Superior temporal gyrus (tissue), 1 donor: ENCODE measurements around the gene TARM1.
"Not testable (repeated sequence)": the region's sequence is repeated elsewhere in the genome, so short reads cannot be mapped to it uniquely, and the experiment has no call there.

Experiments used
- DNase-seq: peaks from one replicate; pipeline ENCODE4 v3.0.0-alpha.2; 2016; ENCODE audit errors: extremely low spot score

TARM1 gene

DNA sequence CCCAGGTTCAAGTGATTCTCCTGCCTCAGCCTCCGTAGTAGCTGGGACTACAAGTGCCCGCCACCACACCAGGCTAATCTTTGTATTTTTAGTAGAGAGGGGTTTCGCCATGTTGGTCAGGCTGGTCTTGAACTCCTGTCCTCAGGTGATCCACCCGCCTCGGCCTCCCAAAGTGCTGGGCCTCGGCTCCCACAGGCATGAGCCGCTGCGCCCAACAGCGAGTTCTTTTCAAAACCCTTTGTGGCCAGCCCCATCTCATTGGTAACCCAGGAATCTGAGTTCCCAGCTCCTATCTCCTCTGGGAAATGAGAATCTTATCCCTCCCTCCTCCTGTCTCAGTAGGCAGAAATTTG lies 18.7 kb upstream of the TARM1 start:
- DNase-seq: not testable (repeated sequence)

GRCh38 chr19:54099190-54099902 lies 18.2 kb upstream of the TARM1 start:
- no peak for DNase-seq

DNA sequence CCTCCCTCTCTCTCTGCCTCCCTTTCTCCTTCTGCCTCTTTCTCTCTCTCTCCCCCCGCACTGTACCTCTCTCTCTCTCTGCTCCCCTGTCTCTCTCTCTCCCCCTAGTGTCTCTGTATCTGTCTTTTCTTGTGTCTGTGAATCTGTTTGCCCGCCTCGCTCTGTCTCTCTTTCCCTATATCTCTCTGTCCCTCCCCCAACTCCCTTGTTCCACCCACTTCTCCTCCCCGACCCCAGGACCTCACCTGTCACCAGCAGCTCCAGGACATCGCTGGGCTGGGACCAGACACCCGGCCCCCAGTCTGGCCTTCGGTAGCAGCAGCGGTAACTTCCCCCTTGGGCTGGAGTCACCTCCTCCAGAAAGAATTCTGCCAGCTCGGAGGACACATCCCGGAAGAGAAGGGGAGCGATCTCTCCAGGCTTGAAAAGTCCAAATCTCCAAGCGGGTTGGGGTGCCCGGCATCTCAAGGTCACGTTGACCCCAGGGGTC lies 15.5 kb upstream of the TARM1 start:
- no peak for DNase-seq

DNA sequence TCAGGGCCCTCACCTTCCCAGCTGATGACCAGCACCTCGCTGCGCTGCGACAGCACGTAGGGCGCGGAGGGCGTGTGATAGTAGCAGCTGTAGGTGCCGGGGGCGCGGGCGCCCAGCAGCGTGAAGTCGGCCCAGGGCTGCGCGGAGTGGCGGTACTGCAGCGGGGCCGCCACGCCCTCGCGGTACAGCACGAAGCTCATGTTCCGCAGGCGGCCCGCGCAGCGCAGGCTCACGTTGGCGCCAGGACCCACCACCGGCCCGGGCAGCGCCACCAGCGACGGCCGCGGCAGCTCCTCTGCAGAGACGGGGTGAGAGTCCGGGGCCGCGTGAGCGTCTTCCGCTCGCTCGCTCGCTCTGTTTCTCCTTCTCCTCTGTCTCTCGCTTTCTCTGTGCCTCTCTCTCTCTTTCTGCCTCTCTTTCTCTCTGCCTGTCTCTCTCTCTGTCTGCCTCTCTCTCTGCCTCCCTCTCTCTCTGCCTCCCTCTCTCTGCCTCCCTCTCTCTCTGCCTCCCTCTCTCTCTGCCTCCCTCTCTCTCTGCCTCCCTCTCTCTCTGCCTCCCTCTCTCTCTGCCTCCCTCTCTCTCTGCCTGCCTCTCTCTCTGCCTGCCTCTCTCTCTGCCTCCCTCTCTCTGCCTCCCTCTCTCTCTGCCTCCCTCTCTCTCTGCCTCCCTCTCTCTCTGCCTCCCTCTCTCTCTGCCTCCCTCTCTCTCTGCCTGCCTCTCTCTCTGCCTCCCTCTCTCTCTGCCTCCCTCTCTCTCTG lies 14.9 kb upstream of the TARM1 start:
- DNase-seq: not testable (repeated sequence)

DNA sequence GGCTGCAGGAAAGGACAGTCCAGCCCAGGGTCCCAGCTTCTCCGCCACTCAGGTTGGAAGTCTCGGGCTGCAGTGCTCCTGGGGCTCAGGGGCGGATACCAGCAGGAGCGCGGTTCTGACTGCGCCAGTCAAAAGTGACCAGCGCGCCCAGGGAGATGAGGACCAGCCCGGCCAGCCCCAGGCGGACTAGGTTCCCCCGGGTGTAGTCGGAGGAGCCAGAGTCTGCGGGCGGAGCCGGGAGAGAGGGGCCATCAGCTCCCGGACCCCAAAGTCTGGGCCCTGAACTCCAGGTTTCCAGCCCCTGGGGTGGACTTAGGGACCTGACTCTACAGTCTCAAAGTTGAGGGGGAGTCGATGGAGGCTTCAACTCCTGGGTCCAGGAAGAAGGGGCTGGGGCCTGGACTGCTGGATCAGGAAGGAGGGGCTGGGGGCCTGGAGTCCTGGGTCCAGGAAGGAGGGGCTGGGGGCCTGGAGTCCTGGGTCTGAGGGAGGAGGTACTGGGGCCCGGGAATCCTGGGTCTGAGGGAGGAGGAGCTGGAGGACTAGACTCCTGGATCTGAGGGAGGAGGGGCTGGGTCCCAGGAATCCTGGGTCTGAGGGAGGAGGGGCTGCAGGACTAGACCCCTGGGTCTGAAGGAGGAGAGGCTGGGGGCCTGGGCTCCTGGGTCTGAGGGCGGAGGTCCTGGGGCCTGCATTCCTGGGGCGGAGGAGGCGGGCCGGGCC lies 14.1 kb upstream of the TARM1 start:
- no peak for DNase-seq

DNA sequence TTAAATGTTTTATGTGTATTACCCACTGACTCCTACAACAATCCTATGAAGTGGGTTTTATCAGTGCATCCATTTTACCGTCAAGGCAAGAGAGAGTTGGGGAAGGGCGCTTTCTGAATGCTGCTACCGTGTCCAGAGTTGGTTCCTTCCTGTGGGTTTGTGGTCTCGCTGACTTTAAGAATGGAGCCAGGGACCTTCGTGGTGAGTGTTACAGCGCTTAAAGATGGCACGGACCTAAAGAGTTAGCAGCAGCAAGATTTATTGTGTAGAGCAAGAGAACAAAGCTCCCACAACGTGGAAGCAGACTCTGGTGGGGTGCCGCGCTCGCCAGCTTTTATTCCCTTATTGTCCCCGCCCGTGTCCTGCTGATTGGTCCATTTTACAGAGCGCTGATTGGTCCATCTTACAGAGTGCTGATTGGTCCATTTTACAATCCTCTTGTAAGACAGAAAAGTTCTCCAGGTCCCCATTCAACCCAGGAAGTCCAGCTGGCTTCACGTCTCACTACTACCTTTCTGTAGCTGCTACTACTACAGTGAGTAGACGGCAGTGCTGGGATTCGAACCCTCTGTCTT lies 13.3 kb upstream of the TARM1 start:
- no peak for DNase-seq

- no peak for DNase-seq
These were observed 3.2 kb upstream of the TARM1 start for GRCh38 chr19:54084410-54084809.

DNA sequence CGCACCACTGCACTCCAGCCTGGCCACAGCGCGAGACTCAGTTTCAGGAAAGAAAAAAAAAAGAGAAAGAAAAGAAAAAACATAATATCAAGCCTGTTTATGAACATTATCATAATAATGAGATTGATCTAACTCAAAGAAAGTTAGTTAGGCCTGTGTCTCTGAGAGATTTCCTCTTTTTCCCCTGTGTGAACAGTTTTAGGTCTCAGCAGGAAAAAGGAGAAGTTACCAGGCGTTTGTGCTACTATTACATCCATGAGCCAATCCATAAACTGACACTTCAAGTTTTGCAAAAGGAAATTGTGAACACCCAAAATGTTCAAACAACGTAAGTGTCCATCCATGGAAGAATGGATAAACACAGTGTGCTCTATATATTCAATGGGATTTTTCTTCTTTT lies 3.8 kb downstream of the TARM1 start:
- DNase-seq: no peak

GRCh38 chr19:54074851-54075250 lies 6.3 kb downstream of the TARM1 start:
- DNase-seq: no peak

GRCh38 chr19:54073829-54074228 lies 7.3 kb downstream of the TARM1 start:
- DNase-seq: no peak

GRCh38 chr19:54069470-54069869 lies 11.7 kb downstream of the TARM1 start:
- no peak for DNase-seq

- DNase-seq: no peak
These were observed 17.6 kb downstream of the TARM1 start, which contains the start of gene VSTM1 for GRCh38 chr19:54063350-54064116. VSTM1 (minus strand) TSS chr19:54063897; CDS start chr19:54063777, 120 bp downstream.

- no peak for DNase-seq
These were observed 18.5 kb downstream of the TARM1 start for GRCh38 chr19:54062643-54063042.

DNA sequence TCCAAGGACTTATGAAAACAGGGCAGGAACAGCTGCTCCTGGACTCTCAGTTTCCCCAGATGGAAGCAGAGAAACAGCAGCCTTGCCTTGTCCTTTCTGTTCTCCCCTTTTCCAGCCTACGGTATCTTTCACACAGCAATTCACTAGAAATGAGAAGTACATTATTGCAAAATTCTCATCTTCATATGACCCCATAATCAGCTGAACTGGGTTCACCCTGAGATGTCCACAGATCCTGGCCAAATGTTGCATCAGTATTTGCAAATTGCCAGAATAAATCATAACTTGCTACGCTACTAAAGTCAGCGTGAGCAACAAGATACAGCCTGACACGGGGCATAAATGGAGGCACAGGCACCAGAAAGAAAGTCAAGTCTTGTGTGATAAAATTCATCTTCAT lies 33.5 kb downstream of the TARM1 start:
- DNase-seq: no peak

- DNase-seq: no peak
These were observed 35.4 kb downstream of the TARM1 start for GRCh38 chr19:54045771-54046170.

DNA sequence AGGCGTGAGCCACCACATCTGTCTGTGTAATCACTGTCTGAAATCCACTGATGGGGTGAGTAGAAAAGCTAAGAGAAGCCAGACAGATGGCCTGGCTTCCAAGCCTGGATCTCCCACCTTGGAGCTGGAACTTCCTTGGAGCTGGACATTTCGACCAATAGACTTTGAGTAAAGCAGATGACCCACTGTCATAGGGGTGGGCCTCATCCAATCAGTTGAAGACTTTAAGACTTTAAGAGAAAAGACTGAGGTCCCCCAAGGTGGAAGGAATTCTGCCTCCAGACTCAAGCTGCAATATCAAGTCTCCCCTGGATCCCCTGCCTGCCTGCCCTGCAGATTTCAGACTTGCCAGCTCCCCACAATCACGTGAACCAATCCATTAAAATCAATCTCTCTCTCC lies 38.2 kb downstream of the TARM1 start:
- DNase-seq: no peak

DNA sequence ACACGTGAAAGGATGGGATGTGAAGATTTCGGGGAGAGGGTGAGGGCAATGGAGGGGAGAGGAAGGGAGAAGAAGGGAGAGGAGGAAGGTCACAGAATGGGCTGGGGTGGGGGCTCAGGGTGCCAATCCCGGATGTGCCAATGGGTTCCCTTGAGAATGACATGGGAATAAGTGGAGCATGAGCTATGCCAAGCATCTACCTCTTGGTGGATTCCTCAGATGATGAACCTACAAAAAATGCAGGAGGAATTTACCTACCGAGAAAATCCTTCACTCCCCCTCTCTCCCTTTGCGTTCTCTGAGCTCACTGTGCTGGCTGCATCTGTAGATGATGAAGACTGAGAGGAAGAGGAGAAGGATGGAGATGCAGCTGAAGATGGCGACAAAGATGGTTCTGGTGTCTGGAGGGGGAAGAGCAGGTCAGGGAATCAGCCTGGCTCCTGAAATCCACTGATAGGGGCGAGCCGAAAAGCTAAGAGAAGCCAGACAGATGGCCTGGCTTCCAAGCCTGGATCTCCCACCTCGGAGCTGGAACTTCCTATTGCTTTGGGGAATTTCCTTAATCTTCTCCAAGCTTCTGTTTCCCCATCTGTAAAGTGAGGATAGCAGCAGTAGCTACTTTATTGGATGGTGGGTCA lies 39.1 kb downstream of the TARM1 start:
- DNase-seq: no peak

DNA sequence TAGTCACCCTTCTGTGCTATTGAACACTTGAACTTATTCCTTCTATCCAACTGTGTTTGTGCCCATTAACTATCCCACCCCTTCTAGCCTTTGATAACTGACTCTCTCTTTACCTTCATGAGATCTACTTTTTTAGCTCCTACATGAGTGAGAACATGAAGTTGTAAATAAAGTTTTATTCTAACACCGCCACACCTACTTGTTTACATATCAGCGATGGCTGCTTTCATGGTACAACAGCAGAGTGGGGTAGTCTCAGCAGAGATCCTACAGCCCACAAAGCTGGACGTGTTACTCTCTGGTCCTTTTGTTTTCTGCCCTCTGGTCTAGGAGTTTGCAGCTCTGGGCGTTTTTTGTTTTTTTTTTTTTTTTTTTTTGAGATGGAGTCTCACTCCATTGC lies 41.2 kb downstream of the TARM1 start:
- no peak for DNase-seq

GRCh38 chr19:54036542-54036941 lies 44.6 kb downstream of the TARM1 start:
- not testable (repeated sequence) for DNase-seq

DNA sequence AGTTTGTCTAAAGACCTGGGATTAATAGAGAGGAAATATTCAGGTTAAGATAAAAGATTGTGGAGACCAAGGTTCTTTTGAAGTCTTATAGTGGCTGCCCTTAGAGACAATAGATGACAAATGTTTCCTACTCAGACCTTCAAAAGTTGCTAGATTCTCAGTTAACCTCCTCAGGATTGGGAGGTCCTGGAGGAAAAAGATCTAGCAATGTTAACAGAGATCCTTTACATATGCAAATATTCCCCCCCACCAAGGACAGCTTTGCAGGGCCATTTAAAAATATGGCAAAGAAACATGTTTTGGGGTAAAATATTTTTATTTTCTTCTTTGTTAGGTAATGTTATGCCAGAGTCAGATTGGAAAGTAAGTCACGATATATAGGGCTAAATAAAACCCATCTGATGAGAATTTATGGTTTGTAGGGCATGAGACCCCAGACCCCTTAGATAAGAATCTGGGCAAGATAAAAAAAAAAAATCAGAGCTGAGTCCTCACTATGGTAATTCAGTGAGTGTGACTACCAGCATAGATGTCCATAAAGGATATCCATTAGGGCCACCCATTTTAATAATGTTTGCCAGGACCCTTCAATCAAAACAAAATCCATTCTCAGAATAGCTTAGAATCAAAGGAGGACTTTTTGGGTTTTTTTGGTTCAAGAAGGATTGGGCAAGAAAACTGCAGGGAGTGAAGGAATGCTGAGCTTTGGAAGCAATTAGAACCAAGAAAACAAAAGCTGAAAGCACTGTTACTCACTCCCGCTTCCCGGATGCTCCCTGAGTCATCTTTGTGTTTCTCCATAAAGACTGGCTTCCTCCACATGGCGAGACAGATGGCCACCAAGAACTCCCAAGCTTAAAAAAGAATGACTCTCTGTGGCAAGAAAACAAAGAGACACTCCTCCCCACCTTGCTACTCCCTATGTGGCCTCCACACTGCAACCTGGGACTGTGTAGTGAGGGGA lies 45.7 kb downstream of the TARM1 start:
- DNase-seq: peak; percentile 71
